Neural cell (in vitro differentiated cells): ENCODE measurements around the gene JDP2. TPM values are rescaled to one million over a fixed set of nuclear protein-coding genes. Genes with fewer than 3 reads are reported as not detected.
A peak's percentile ranks its signal among the peaks of the same experiment; 100 is the strongest.

Source experiments
- H2AFZ ChIP-seq: fragments of 200-600, 300-800 bp; sonication (generic), shearing (Covaris generic); 2 replicates; pipeline ENCODE4 v1.6.0; 2014; ENCODE audit warnings: low read depth, mild to moderate bottlenecking, antibody characterized with exemption, low read length, moderate library complexity
- H3F3A ChIP-seq: fragments of 200-600 bp; shearing (Covaris generic); 2 replicates; pipeline ENCODE4 v1.6.1; 2016; ENCODE audit warnings: mild to moderate bottlenecking, moderate library complexity, mixed read lengths, antibody characterized with exemption, low read length; ENCODE audit not compliant: insufficient read depth, poor library complexity, severe bottlenecking
- H3K27ac ChIP-seq: fragments of 200-600, 300-800 bp; sonication (generic), shearing (Covaris generic); 2 replicates; pipeline ENCODE4 v1.5.1; 2014; ENCODE audit warnings: mild to moderate bottlenecking, low read length, moderate library complexity
- H3K27me3 ChIP-seq: fragments of 300-800, 200-600 bp; sonication (generic), shearing (Covaris generic); 2 replicates; pipeline ENCODE4 v1.6.0; 2014; ENCODE audit warnings: mild to moderate bottlenecking, low read depth, low read length, moderate library complexity; ENCODE audit not compliant: insufficient read depth
- H3K36me3 ChIP-seq: fragments of 300-800, 200-600 bp; sonication (generic), shearing (Covaris generic); 2 replicates; pipeline ENCODE4 v1.5.1; 2014; ENCODE audit warnings: mild to moderate bottlenecking, antibody characterized with exemption, low read length, moderate library complexity; ENCODE audit not compliant: insufficient read depth
- H3K4me2 ChIP-seq: fragments of 300-800, 200-600 bp; sonication (generic), shearing (Covaris generic); 2 replicates; pipeline ENCODE4 v1.6.0; 2014; ENCODE audit warnings: mild to moderate bottlenecking, low read length
- H3K4me3 ChIP-seq: fragments of 300-800, 200-600 bp; sonication (generic), shearing (Covaris generic); 2 replicates; pipeline ENCODE4 v1.5.1; 2014; ENCODE audit warnings: mild to moderate bottlenecking, low read length, moderate library complexity
- H3K79me2 ChIP-seq: fragments of 200-600 bp; shearing (Covaris generic); replicated peaks from 2 replicates; pipeline ENCODE4 v1.6.0; 2014; ENCODE audit warnings: mild to moderate bottlenecking, low read length, moderate library complexity; ENCODE audit not compliant: insufficient read depth
- H3K9ac ChIP-seq: fragments of 300-800, 200-600 bp; sonication (generic), shearing (Covaris generic); 2 replicates; pipeline ENCODE4 v1.6.1; 2016; ENCODE audit warnings: mild to moderate bottlenecking, low read length, mixed read lengths
- H3K9me2 ChIP-seq: fragments of 200-600 bp; shearing (Covaris generic); 2 replicates; pipeline ENCODE4 v1.6.1; 2016; ENCODE audit warnings: mild to moderate bottlenecking, low read length, mixed read lengths; ENCODE audit not compliant: insufficient read depth
- H3K9me3 ChIP-seq: fragments of 200-600, 300-800 bp; sonication (generic), shearing (Covaris generic); 2 replicates; pipeline ENCODE4 v1.6.1; 2016; ENCODE audit warnings: mild to moderate bottlenecking, mixed run types, low read length, moderate library complexity, mixed read lengths
- H4K20me1 ChIP-seq: fragments of 200-600 bp; shearing (Covaris generic); 2 replicates; pipeline ENCODE4 v1.6.1; 2016; ENCODE audit warnings: mild to moderate bottlenecking, mixed run types; ENCODE audit not compliant: insufficient read depth
- CTCF ChIP-seq: fragments of 450-650 bp; IDR thresholded peaks from 2 replicates; pipeline ENCODE4 v1.5.1; 2014; ENCODE audit warnings: antibody characterized with exemption, mild to moderate bottlenecking, moderate library complexity; ENCODE audit not compliant: poor library complexity, severe bottlenecking
- EP300 ChIP-seq: fragments of 450-650 bp; conservative IDR thresholded peaks from 2 replicates; pipeline ENCODE4 v1.6.1; 2014; ENCODE audit warnings: antibody characterized with exemption, mild to moderate bottlenecking, moderate library complexity; ENCODE audit not compliant: poor library complexity, severe bottlenecking
- EZH2 ChIP-seq: fragments of 200-600, 300-800 bp; shearing (Covaris generic), sonication (generic); IDR thresholded peaks from 2 replicates; pipeline ENCODE4 v1.6.1; 2014; ENCODE audit warnings: antibody characterized with exemption, low read length, borderline replicate concordance, mild to moderate bottlenecking; ENCODE audit not compliant: insufficient read depth, poor library complexity, severe bottlenecking
- MXI1 ChIP-seq: fragments of 450-650 bp; conservative IDR thresholded peaks from 2 replicates; pipeline ENCODE4 v1.6.1; 2014; ENCODE audit warnings: antibody characterized with exemption, mild to moderate bottlenecking; ENCODE audit not compliant: poor library complexity, severe bottlenecking
- POLR2AphosphoS5 ChIP-seq: IDR thresholded peaks from 2 replicates; pipeline ENCODE4 v1.6.1; 2012
- RAD21 ChIP-seq: fragments of 450-650 bp; conservative IDR thresholded peaks from 2 replicates; pipeline ENCODE4 v1.6.1; 2014; ENCODE audit warnings: antibody characterized with exemption, mild to moderate bottlenecking, moderate library complexity
- REST ChIP-seq: IDR thresholded peaks from 2 replicates; pipeline ENCODE4 v1.6.1; 2012; ENCODE audit warnings: borderline replicate concordance
- SMC3 ChIP-seq: fragments of 450-650 bp; conservative IDR thresholded peaks from 2 replicates; pipeline ENCODE4 v1.6.1; 2014; ENCODE audit warnings: antibody characterized with exemption, mild to moderate bottlenecking, moderate library complexity; ENCODE audit not compliant: poor library complexity
- TAF1 ChIP-seq: IDR thresholded peaks from 2 replicates; pipeline ENCODE4 v1.6.1; 2012; ENCODE audit warnings: low read depth
- polyA plus RNA-seq: library from polyadenylated mRNA; depleted of rRNA; stranded (reverse); fragments of >200 nt; gene quantifications from 2 replicates; pipeline ENCODE4 v1.2.3, GENCODE V29; 2014

Gene JDP2
- polyA plus RNA-seq, 1 donor from 2014 or later: 20.3 TPM

- Histone ChIP-seq H4K20me1 (no peaks in the 10 kb centered on the region), H3K27ac (peak overlapping the region; percentile 95), H3K27me3 (no peaks in the 10 kb centered on the region), H3K9me3 (no peaks in the 10 kb centered on the region), H2AFZ (no peak overlapping the region), H3F3A (peaks cover 10% of the 10 kb centered on the region), H3K79me2 (no peaks in the 10 kb centered on the region), H3K4me2 (no peak overlapping the region), H3K36me3 (no peaks in the 10 kb centered on the region), H3K9me2 (no peaks in the 10 kb centered on the region), H3K9ac (peak overlapping the region; percentile 61), H3K4me3 (peak overlapping the region; percentile 51)
- TF ChIP-seq EP300: no peak
- no peak for TF ChIP-seq CTCF
- no peak for TF ChIP-seq POLR2AphosphoS5
- TF ChIP-seq RAD21: no peak
- TF ChIP-seq MXI1: no peak
- no peak for TF ChIP-seq TAF1
- no peak for TF ChIP-seq EZH2
- no peak for TF ChIP-seq SMC3
- TF ChIP-seq REST: no peak
Measured at GRCh38 chr14:75411214-75411540, 16.6 kb upstream of the JDP2 start.

GRCh38 chr14:75413013-75413412, 14.8 kb upstream of the JDP2 start:
- Histone ChIP-seq H3K36me3 (no peaks in the 10 kb centered on the region), H3K9me2 (no peaks in the 10 kb centered on the region), H3K4me3 (no peak overlapping the region), H3K9me3 (no peaks in the 10 kb centered on the region), H3F3A (peaks cover 10% of the 10 kb centered on the region), H4K20me1 (no peaks in the 10 kb centered on the region), H3K4me2 (no peak overlapping the region), H3K27me3 (no peaks in the 10 kb centered on the region), H3K9ac (no peak overlapping the region), H3K79me2 (no peaks in the 10 kb centered on the region), H2AFZ (no peak overlapping the region), H3K27ac (peak overlapping the region; percentile 95)
- no peak for TF ChIP-seq EZH2
- TF ChIP-seq REST: no peak
- TF ChIP-seq RAD21: no peak
- no peak for TF ChIP-seq MXI1
- no peak for TF ChIP-seq CTCF
- TF ChIP-seq TAF1: no peak
- no peak for TF ChIP-seq POLR2AphosphoS5
- TF ChIP-seq SMC3: no peak
- TF ChIP-seq EP300: no peak
